ENCODE results near the gene CDK19.
"Not testable (repeated sequence)": the region's sequence is repeated elsewhere in the genome, so short reads cannot be mapped to it uniquely, and the experiment has no call there.

CDK19 gene

DNA sequence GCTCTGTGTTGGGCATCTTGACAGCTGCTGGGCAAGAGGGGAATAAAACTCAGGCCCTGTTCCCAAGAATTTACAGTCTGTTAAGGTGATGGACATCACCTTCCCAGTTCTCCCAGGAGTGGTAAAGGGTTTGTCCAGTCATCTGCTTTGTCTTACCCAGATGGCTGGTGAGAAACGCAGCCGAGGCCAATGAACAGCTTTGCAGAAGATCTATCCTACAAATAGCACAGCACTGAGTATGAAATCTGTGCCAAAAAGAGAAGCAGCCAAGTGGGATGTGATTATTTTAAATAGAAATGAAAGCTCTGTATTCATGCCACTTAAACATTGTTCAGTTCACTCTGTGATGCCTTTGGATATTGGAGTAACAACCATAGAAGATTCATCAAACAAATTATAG is 206.2 kb downstream of the CDK19 start:
- no peak for DNase-seq (ENCODE audit: extremely low spot score)
- ChIA-PET POLR2A (no interaction called here), CTCF (no interaction called here)
- TF ChIP-seq, protein P1, sequence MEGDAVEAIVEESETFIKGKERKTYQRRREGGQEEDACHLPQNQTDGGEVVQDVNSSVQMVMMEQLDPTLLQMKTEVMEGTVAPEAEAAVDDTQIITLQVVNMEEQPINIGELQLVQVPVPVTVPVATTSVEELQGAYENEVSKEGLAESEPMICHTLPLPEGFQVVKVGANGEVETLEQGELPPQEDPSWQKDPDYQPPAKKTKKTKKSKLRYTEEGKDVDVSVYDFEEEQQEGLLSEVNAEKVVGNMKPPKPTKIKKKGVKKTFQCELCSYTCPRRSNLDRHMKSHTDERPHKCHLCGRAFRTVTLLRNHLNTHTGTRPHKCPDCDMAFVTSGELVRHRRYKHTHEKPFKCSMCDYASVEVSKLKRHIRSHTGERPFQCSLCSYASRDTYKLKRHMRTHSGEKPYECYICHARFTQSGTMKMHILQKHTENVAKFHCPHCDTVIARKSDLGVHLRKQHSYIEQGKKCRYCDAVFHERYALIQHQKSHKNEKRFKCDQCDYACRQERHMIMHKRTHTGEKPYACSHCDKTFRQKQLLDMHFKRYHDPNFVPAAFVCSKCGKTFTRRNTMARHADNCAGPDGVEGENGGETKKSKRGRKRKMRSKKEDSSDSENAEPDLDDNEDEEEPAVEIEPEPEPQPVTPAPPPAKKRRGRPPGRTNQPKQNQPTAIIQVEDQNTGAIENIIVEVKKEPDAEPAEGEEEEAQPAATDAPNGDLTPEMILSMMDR (IDR thresholded peaks at IDR 0.05; ENCODE audit: control extremely low read depth, extremely low read depth, low read depth, missing control alignments) = no peak

DNA sequence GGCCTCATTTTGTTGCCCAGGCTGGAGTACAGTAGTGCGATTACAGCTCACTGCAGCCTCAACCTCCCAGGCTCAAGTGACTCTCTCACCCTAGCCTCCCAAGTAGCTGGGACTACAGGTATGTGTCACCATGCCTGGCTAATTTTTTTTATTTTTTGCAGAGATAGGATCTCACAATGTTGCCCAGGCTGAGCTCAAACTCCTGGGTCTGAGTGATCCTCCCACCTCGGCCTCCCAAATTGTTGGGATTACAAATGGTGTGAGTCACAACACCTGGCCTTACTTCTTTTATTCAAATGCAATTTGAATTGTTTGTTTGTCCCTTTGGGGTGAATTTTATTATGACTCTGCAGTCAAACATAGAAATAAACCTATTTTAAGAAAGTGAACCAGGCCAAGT is 207.1 kb downstream of the CDK19 start:
- no peak for DNase-seq (ENCODE audit: extremely low spot score)
- ChIA-PET CTCF (interaction anchor here (2.0 kb wide), 1 partner anchor 11 kb away, joined by 8 read pairs; no protein-coding TSS in a partner anchor), POLR2A (interaction anchor here (0.7 kb wide), 1 partner anchor 75 kb away, joined by 3 read pairs; no protein-coding TSS in a partner anchor)
- TF ChIP-seq, protein P1 (IDR thresholded peaks at IDR 0.05; ENCODE audit: control extremely low read depth, extremely low read depth, low read depth, missing control alignments) = no peak

DNA sequence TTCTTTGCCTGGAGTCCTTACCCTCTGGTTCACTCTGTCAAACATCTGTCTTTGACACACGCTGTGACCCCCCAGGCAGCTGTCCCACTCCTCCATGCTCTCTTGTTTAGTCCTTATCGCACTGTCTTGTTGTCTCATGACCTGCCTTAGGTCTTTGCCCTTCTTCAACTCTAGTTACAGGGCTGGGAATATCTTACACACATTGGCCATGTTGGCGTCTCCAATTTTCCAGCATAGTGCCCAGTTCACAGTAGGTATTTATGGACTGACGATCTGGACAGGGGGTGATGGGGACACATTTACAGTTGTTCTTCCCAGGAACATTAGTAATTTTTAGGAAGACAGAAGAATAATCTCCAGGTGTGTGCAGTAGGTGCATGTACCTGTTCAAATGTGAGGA is 209.1 kb downstream of the CDK19 start:
- ChIA-PET CTCF (no interaction called here), POLR2A (no interaction called here)
- DNase-seq (ENCODE audit: extremely low spot score) = no peak
- TF ChIP-seq, protein P1 (IDR thresholded peaks at IDR 0.05; ENCODE audit: control extremely low read depth, extremely low read depth, low read depth, missing control alignments) = no peak

DNA sequence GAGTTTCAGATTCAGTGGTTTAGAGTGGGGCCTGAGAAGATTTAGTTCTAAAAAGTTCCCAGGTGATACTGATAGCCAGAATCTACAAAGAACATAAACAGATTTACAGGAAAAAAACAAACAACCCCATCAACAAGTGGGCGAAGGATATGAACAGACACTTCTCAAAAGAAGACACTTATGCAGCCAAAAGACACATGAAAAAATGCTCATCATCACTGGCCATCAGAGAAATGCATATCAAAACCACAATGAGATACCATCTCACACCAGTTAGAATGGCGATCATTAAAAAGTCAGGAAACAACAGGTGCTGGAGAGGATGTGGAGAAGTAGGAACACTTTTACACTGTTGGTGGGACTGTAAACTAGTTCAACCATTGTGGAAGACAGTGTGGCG is 214.6 kb downstream of the CDK19 start:
- POLR2A ChIA-PET = interaction anchor here (0.6 kb wide), 1 partner anchor 274 kb away, joined by 8 read pairs; no protein-coding TSS in a partner anchor
- CTCF ChIA-PET; DNase-seq (ENCODE audit: extremely low spot score): not testable (repeated sequence)

DNA sequence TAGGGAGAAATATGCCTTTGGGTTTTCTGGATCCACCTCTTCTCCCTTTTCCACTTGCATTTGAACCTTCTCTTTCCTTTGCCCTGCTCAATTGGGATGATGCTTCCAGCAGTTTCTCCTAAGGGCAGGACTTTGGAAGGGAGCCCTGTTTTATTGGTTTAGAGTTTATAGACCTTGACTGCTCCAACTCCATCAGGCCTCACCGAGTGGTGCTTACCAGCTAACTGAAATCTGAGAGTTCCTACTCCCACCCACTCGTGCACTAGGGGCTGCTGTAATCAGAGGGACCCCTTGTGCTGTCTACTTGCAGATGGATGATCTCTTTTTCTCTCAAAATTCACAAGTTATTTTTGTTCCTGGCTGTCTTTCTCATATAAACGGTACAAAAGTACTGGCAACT is 217.5 kb downstream of the CDK19 start:
- CTCF ChIA-PET = interaction anchor here (1.6 kb wide), 1 partner anchor 21 kb away, joined by 5 read pairs; no protein-coding TSS in a partner anchor
- POLR2A ChIA-PET = no interaction called here
- no peak for DNase-seq (ENCODE audit: extremely low spot score)
- TF ChIP-seq, protein P1 (IDR thresholded peaks at IDR 0.05; ENCODE audit: control extremely low read depth, extremely low read depth, low read depth, missing control alignments) = no peak

DNA sequence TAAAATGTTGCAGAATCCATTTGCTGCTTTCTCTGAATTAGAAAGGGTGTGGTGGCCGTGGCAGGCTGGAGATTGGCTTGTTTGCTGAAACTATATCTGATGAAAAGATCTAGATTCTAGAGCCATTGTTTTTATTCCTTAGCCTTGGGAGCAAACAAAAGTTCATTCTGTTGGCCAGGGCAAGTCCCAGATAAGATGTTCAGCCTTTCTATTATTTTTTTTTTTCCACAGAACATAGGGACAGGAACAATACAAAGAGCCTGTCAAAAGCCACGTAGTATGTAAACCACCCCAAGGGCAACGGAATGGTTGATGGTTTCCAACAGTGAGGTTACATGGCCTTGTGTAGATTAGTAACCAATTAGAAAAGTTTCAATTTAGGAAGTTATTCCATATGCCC is 218.9 kb downstream of the CDK19 start:
- ChIA-PET POLR2A (no interaction called here), CTCF (no interaction called here)
- TF ChIP-seq, protein P1 (IDR thresholded peaks at IDR 0.05; ENCODE audit: control extremely low read depth, extremely low read depth, low read depth, missing control alignments) = no peak
- no peak for DNase-seq (ENCODE audit: extremely low spot score)

DNA sequence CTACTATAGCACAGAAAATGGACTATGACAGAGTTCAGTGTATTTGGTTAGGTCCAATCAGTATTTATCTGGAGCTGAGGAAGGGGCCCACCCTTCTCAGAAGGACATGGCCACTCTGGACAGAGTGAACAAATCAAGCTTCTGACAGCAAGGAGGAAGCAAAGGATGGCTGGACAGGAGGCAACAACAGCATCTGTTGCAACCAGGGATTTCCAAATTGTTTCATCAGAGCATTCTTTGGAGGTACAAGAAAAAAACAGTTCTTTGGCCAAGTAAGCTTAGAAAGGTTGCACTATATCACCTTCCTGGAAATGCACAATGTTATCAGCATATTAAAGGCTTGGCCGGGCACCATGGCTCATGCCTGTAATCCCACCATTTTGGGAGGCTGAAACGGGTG is 220.2 kb downstream of the CDK19 start:
- TF ChIP-seq, protein P1 (IDR thresholded peaks at IDR 0.05; ENCODE audit: control extremely low read depth, extremely low read depth, low read depth, missing control alignments) = no peak
- no peak for DNase-seq (ENCODE audit: extremely low spot score)
- ChIA-PET CTCF (interaction anchor here (1.0 kb wide), 1 partner anchor 9 kb away, joined by 4 read pairs; no protein-coding TSS in a partner anchor), POLR2A (interaction anchor here (0.7 kb wide), 1 partner anchor 220 kb away, joined by 3 read pairs; the partner anchor contains the start of gene CDK19)
